Gastrocnemius medialis (tissue), 4 donors: ENCODE measurements around the gene PPP1R12A. TPM values are rescaled to one million over a fixed set of nuclear protein-coding genes. Genes with fewer than 3 reads are reported as not detected.
"Not testable (repeated sequence)": the region's sequence is repeated elsewhere in the genome, so short reads cannot be mapped to it uniquely, and the experiment has no call there.

Experiments
- ATAC-seq, 2 donors: fragments of 150-250 bp; one replicate each; pipeline ENCODE4 v1.9.1; 2016
- DNase-seq, 2 donors: peaks; one replicate each; pipeline ENCODE4 v3.0.0-alpha.2; 2019
- H3K27ac ChIP-seq, 4 donors: fragments of 200-600 bp; sonication (generic); 1 replicate in 1 of 4; 2 replicates in 3 of 4; pipeline ENCODE4 v1.5.1; 2016 to 2018; ENCODE audit warnings: mild to moderate bottlenecking in 2 of 4, moderate library complexity in 1 of 4
- H3K27me3 ChIP-seq, 3 donors: fragments of 200-600 bp; sonication (generic) in 2 of 3; 1 replicate in 1 of 3; 2 replicates in 2 of 3; pipeline versions ENCODE4 v1.5.1 to v1.6.0; 2016 to 2019; ENCODE audit warnings: mild to moderate bottlenecking in 1 of 3, moderate library complexity in 1 of 3
- H3K36me3 ChIP-seq, 2 donors: fragments of 200-600 bp; sonication (generic) in 1 of 2; one replicate each; pipeline ENCODE4 v1.5.1; 2017 to 2018
- H3K4me1 ChIP-seq, 2 donors: fragments of 200-600 bp; sonication (generic) in 1 of 2; one replicate each; pipeline ENCODE4 v1.5.1; 2016 to 2017; ENCODE audit warnings: mild to moderate bottlenecking in 2 of 2
- H3K4me3 ChIP-seq, 4 donors: fragments of 200-600 bp; sonication (generic) in 3 of 4; 1 replicate in 1 of 4; 2 replicates in 3 of 4; pipeline ENCODE4 v1.5.1; 2016 to 2019; ENCODE audit warnings: mild to moderate bottlenecking in 2 of 4
- H3K9me3 ChIP-seq, 3 donors: fragments of 200-600 bp; sonication (generic) in 2 of 3; 1 replicate in 1 of 3; 2 replicates in 2 of 3; pipeline ENCODE4 v1.5.1; 2016 to 2019
- CTCF ChIP-seq, 5 experiments: fragments of 450-650 bp in 3 of 5; fragments of 200-600 bp in 2 of 5; sonication (generic) in 2 of 5; IDR thresholded peaks in 4 of 5; conservative IDR thresholded peaks in 1 of 5; 1 replicate in 4 of 5; 2 replicates in 1 of 5; pipeline ENCODE4 v1.5.1; 2016 to 2019; ENCODE audit warnings: antibody characterized with exemption in 5 of 5, mild to moderate bottlenecking in 3 of 5, moderate library complexity in 3 of 5
- POLR2A ChIP-seq, 2 donors: fragments of 450-650 bp; IDR thresholded peaks; one replicate each; pipeline ENCODE4 v1.6.1; 2017; ENCODE audit warnings: antibody characterized with exemption in 2 of 2, mild to moderate bottlenecking in 2 of 2, moderate library complexity in 2 of 2
- in situ Hi-C, 4 donors: fragments of 200-750 bp; cut with MboI; loops; one replicate each; pipeline versions ENCODE4 v1.15.0 to v1.8.0; 2017; ENCODE audit warnings: low sequenced_read_pairs in 4 of 4
- intact Hi-C: fragments of 100-400 bp; cut with DNase I; formaldehyde crosslinking; loops from one replicate; pipeline ENCODE4 v1.15.1; 2023; ENCODE audit warnings: low total_unique reads
- total RNA-seq, 4 donors: library from RNA; depleted of rRNA; stranded (reverse); fragments of >200 nt; gene quantifications; one replicate each; pipeline versions ENCODE4 v1.1.0 to v1.2.3, GENCODE V29; 2016

The PPP1R12A gene
- total RNA-seq, 4 donors from 2014 or later, result 38.0 to 65.7 (median 47.2) TPM

GRCh38 chr12:79978692-79979091, 43.8 kb upstream of the PPP1R12A start:
- TF ChIP-seq CTCF (IDR thresholded peaks at IDR 0.05 in 4 of 5, conservative IDR thresholded peaks at IDR 0.05 in 1 of 5) (no peak), POLR2A (IDR thresholded peaks at IDR 0.05) (no peak)
- H3K27me3 ChIP-seq, result no peaks in the 10 kb centered on the region
- H3K27ac ChIP-seq, result no peak overlapping the region
- in situ Hi-C loops (no loop called here), intact Hi-C loops (no loop called here)
- no peaks in the 10 kb centered on the region for H3K36me3 ChIP-seq
- ATAC-seq, result no peak
- H3K4me3 ChIP-seq, result no peak overlapping the region
- H3K9me3 ChIP-seq, result no peaks in the 10 kb centered on the region
- peaks cover 0 to 3% of the 10 kb centered on the region in 2 donors for H3K4me1 ChIP-seq
- no peak for DNase-seq

- intact Hi-C loops, H3K4me3 ChIP-seq, ATAC-seq, H3K27ac ChIP-seq, DNase-seq, H3K36me3 ChIP-seq, H3K4me1 ChIP-seq, in situ Hi-C loops, H3K9me3 ChIP-seq, H3K27me3 ChIP-seq: not testable (repeated sequence)
These were observed 43.1 kb upstream of the PPP1R12A start for GRCh38 chr12:79977856-79978460.

GRCh38 chr12:79975143-79975542, 40.2 kb upstream of the PPP1R12A start:
- TF ChIP-seq POLR2A (IDR thresholded peaks at IDR 0.05), result no peak

GRCh38 chr12:79973801-79974200, 38.9 kb upstream of the PPP1R12A start:
- Histone ChIP-seq H3K36me3 (no peaks in the 10 kb centered on the region), H3K27ac (no peak overlapping the region)
- in situ Hi-C loops, result no loop called here

More at GRCh38 chr12:79975143-79975542, 40.2 kb upstream of the PPP1R12A start:
- Histone ChIP-seq H3K4me3 (no peak overlapping the region), H3K9me3 (no peaks in the 10 kb centered on the region), H3K27ac (no peak overlapping the region), H3K36me3 (no peaks in the 10 kb centered on the region), H3K4me1 (peaks cover 0 to 3% of the 10 kb centered on the region in 2 donors), H3K27me3 (no peaks in the 10 kb centered on the region)
- ATAC-seq (no peak), DNase-seq (no peak)
- in situ Hi-C loops (no loop called here), intact Hi-C loops (no loop called here)

GRCh38 chr12:79964100-79964627, 29.3 kb upstream of the PPP1R12A start:
- Histone ChIP-seq H3K27me3 (no peaks in the 10 kb centered on the region), H3K27ac (no peak overlapping the region), H3K4me3 (no peak overlapping the region), H3K4me1 (no peaks in the 10 kb centered on the region), H3K36me3 (no peaks in the 10 kb centered on the region), H3K9me3 (no peaks in the 10 kb centered on the region)
- TF ChIP-seq CTCF (IDR thresholded peaks at IDR 0.05 in 4 of 5, conservative IDR thresholded peaks at IDR 0.05 in 1 of 5), result no peak
- ATAC-seq (no peak), DNase-seq (no peak)
- in situ Hi-C loops (no loop called here), intact Hi-C loops (no loop called here)

More at GRCh38 chr12:79973801-79974200, 38.9 kb upstream of the PPP1R12A start:
- no peaks in the 10 kb centered on the region for H3K27me3 ChIP-seq
- no peak overlapping the region for H3K4me3 ChIP-seq
- intact Hi-C loops, result no loop called here
- TF ChIP-seq POLR2A (IDR thresholded peaks at IDR 0.05) (no peak), CTCF (IDR thresholded peaks at IDR 0.05 in 4 of 5, conservative IDR thresholded peaks at IDR 0.05 in 1 of 5) (no peak)
- H3K9me3 ChIP-seq, result no peaks in the 10 kb centered on the region
- ATAC-seq (no peak), DNase-seq (no peak)
- H3K4me1 ChIP-seq, result peaks cover 0 to 3% of the 10 kb centered on the region in 2 donors

GRCh38 chr12:79961411-79961810, 26.5 kb upstream of the PPP1R12A start:
- H3K4me1 ChIP-seq, result no peaks in the 10 kb centered on the region
- H3K27me3 ChIP-seq, result no peaks in the 10 kb centered on the region
- H3K4me3 ChIP-seq, result no peak overlapping the region
- intact Hi-C loops, result no loop called here
- in situ Hi-C loops, result no loop called here
- no peaks in the 10 kb centered on the region for H3K36me3 ChIP-seq
- TF ChIP-seq CTCF (IDR thresholded peaks at IDR 0.05 in 4 of 5, conservative IDR thresholded peaks at IDR 0.05 in 1 of 5), result no peak
- no peak for TF ChIP-seq POLR2A (IDR thresholded peaks at IDR 0.05)
- no peaks in the 10 kb centered on the region for H3K9me3 ChIP-seq
- DNase-seq (no peak), ATAC-seq (no peak)
- H3K27ac ChIP-seq, result no peak overlapping the region
